Activated effector memory CD4-positive, alpha-beta T cell treated with anti-CD3 and anti-CD28 coated beads, Interleukin-2, amount 50 U/mL, for 16 hours (primary cell): ENCODE results near the gene ZFP36L1.
"Not testable (repeated sequence)": the region's sequence is repeated elsewhere in the genome, so short reads cannot be mapped to it uniquely, and the experiment has no call there.

Experiments used
- DNase-seq: peaks from one replicate; pipeline ENCODE4 v3.0.0-alpha.2; 2020

ZFP36L1 gene

GRCh38 chr14:68783408-68784225 is 9.2 kb downstream of the ZFP36L1 start:
- DNase-seq: no peak

- DNase-seq: peak; percentile 78
These were observed 10.5 kb downstream of the ZFP36L1 start for GRCh38 chr14:68782091-68782981.

GRCh38 chr14:68781161-68782021 is 11.5 kb downstream of the ZFP36L1 start:
- peak; percentile 86 for DNase-seq

GRCh38 chr14:68780358-68781160 is 12.3 kb downstream of the ZFP36L1 start:
- DNase-seq: no peak

- peak; percentile 83 for DNase-seq
These were observed 13.0 kb downstream of the ZFP36L1 start for GRCh38 chr14:68779761-68780323.

- no peak for DNase-seq
These were observed 15.2 kb downstream of the ZFP36L1 start for GRCh38 chr14:68777644-68778043.

GRCh38 chr14:68775614-68776126 is 17.2 kb downstream of the ZFP36L1 start:
- DNase-seq: no peak

- DNase-seq: no peak
These were observed 17.9 kb downstream of the ZFP36L1 start for GRCh38 chr14:68774771-68775613.

GRCh38 chr14:68772761-68773381 is 20.0 kb downstream of the ZFP36L1 start:
- no peak for DNase-seq

GRCh38 chr14:68771631-68772030 is 21.2 kb downstream of the ZFP36L1 start:
- DNase-seq: no peak

- DNase-seq: no peak
These were observed 22.1 kb downstream of the ZFP36L1 start for GRCh38 chr14:68770553-68771286.

GRCh38 chr14:68770051-68770450 is 22.8 kb downstream of the ZFP36L1 start:
- DNase-seq: no peak

- no peak for DNase-seq
These were observed 24.6 kb downstream of the ZFP36L1 start for GRCh38 chr14:68768316-68768715.

- DNase-seq: no peak
These were observed 25.6 kb downstream of the ZFP36L1 start for GRCh38 chr14:68767248-68767645.

GRCh38 chr14:68766299-68767247 is 26.3 kb downstream of the ZFP36L1 start:
- no peak for DNase-seq

GRCh38 chr14:68763843-68764242 is 29.0 kb downstream of the ZFP36L1 start:
- not testable (repeated sequence) for DNase-seq

GRCh38 chr14:68762953-68763764 is 29.7 kb downstream of the ZFP36L1 start:
- no peak for DNase-seq
